HepG2 (cell line): Measurements from ENCODE around the gene CITED2. TPM values are rescaled to one million over a fixed set of nuclear protein-coding genes. Genes with fewer than 3 reads are reported as not detected.

Source experiments
- AGO2 ChIP-seq: fragments of 200-400 bp; formaldehyde crosslinking; optimal IDR thresholded peaks from 2 replicates; pipeline ENCODE3; 2017; ENCODE audit warnings: mild to moderate bottlenecking, low read depth, low read length, moderate library complexity
- AHDC1 ChIP-seq: sonication (generic); formaldehyde crosslinking; IDR thresholded peaks from 2 replicates; pipeline ENCODE4 v1.5.1; 2020; ENCODE audit warnings: mild to moderate bottlenecking, missing genetic modification reagents, borderline replicate concordance
- ELF1 ChIP-seq: sonication (generic); formaldehyde crosslinking; IDR thresholded peaks from 2 replicates; pipeline ENCODE4 v1.4.0; 2020; ENCODE audit warnings: missing genetic modification reagents
- GABPB1 ChIP-seq: IDR thresholded peaks from 2 replicates; pipeline ENCODE4 v1.6.1; 2016; ENCODE audit warnings: mild to moderate bottlenecking, missing genetic modification reagents, moderate library complexity, missing compliant biosample characterization
- HMGXB3 ChIP-seq: sonication (generic); formaldehyde crosslinking; IDR thresholded peaks from 2 replicates; pipeline ENCODE4 v1.4.0; 2020; ENCODE audit warnings: missing genetic modification reagents, borderline replicate concordance
- MED8 ChIP-seq: sonication (generic); formaldehyde crosslinking; IDR thresholded peaks from 2 replicates; pipeline ENCODE4 v1.8.1; 2023; ENCODE audit warnings: mild to moderate bottlenecking, missing genetic modification reagents; ENCODE audit not compliant: insufficient replicate concordance
- NCOA1 ChIP-seq: sonication (generic); formaldehyde crosslinking; IDR thresholded peaks from 2 replicates; pipeline ENCODE4 v1.9.0; 2021; ENCODE audit warnings: missing genetic modification reagents
- SIN3B ChIP-seq: fragments of 150-350 bp; IDR thresholded peaks from 2 replicates; pipeline ENCODE4 v1.6.1; 2014; ENCODE audit warnings: low read length
- SMAD3 ChIP-seq: sonication (generic); formaldehyde crosslinking; IDR thresholded peaks from 2 replicates; pipeline ENCODE4 v1.4.0; 2020; ENCODE audit warnings: missing genetic modification reagents
- SOX6 ChIP-seq, 2 experiments: fragments of 450-650 bp in 1 of 2; sonication (generic) in 1 of 2; formaldehyde crosslinking in 1 of 2; IDR thresholded peaks; 2 replicates each; pipeline versions ENCODE4 v1.4.0 to v1.6.1; 2017 to 2020; ENCODE audit warnings: antibody characterized with exemption in 1 of 2, mild to moderate bottlenecking in 1 of 2, missing genetic modification reagents in 1 of 2
- ZMYM4 ChIP-seq: sonication (generic); formaldehyde crosslinking; IDR thresholded peaks from 2 replicates; pipeline ENCODE4 v1.8.1; 2023; ENCODE audit warnings: mild to moderate bottlenecking, missing genetic modification reagents
- ZNF207 ChIP-seq: fragments of 450-650 bp; IDR thresholded peaks from 2 replicates; pipeline ENCODE4 v1.6.1; 2016; ENCODE audit warnings: antibody characterized with exemption, borderline replicate concordance
- ZNF317 ChIP-seq: sonication (generic); formaldehyde crosslinking; IDR thresholded peaks from 2 replicates; pipeline ENCODE4 v1.5.0; 2020; ENCODE audit warnings: mild to moderate bottlenecking, missing genetic modification reagents
- polyA plus RNA-seq, 8 experiments: library from polyadenylated mRNA; depleted of rRNA in 3 of 8; stranded (reverse) in 7 of 8; unstranded in 1 of 8; fragments of >200 nt; fragmentation: Illumina TruSeq in 4 of 8; extraction: Trizol in 4 of 8; gene quantifications; 2 replicates each; pipeline versions ENCODE4 v1.2.1 to v1.2.3, GENCODE V29; 2011 to 2016; ENCODE audit warnings: low read depth in 4 of 8, missing spikeins in 1 of 8, mixed read lengths in 1 of 8; ENCODE audit not compliant: insufficient read depth in 1 of 8
- total RNA-seq, 5 experiments: library from RNA; depleted of rRNA; stranded (reverse); fragments of >200 nt; fragmentation: Illumina TruSeq; extraction: Trizol; gene quantifications; 2 replicates each; pipeline ENCODE4 v1.2.3, GENCODE V29; 2016; ENCODE audit warnings: low read depth in 1 of 5

CITED2 gene
- total and polyA plus RNA-seq, 2 of the 13 experiments (the other 11 are each of a cell fraction or from before 2014, with no cell fraction given), result 17.6 to 57.2 TPM

GRCh38 chr6:139370283-139370998 lies 4.0 kb downstream of the CITED2 start (continued):
- TF ChIP-seq AHDC1 (CRISPR knock-in tag) (peak; percentile 7; the same call in 1 of the 2 replicates), SIN3B (no peak), MED8 (CRISPR knock-in tag) (no peak), ZNF317 (CRISPR knock-in tag) (0 out of 2 replicates have a peak, but pooled peaks have one; percentile 6), SMAD3 (CRISPR knock-in tag) (no peak), ELF1 (0 out of 2 replicates have a peak, but pooled peaks have one; percentile 3), GABPB1 (CRISPR knock-in tag) (no peak), HMGXB3 (CRISPR knock-in tag) (no peak), ZNF207 (no peak), NCOA1 (CRISPR knock-in tag) (no peak), AGO2 (peak; percentile 28), SOX6 (IDR thresholded peaks at IDR 0.05) (no peak), SOX6 (CRISPR knock-in tag; IDR thresholded peaks at IDR 0.05) (peak; percentile 35; the same call in 1 of the 2 replicates), ZMYM4 (0 out of 2 replicates have a peak, but pooled peaks have one; percentile 26)
